ENCODE measurements around the gene NCAM1.
A peak's percentile ranks its signal among the peaks of the same experiment; 100 is the strongest.
"Not testable (repeated sequence)": the region's sequence is repeated elsewhere in the genome, so short reads cannot be mapped to it uniquely, and the experiment has no call there.

Gene NCAM1

GRCh38 chr11:113296447-113297205 is 335.4 kb downstream of the NCAM1 start:
- no peak overlapping the region for H3K27ac ChIP-seq (ENCODE audit: low read length)
- no peaks in the 10 kb centered on the region for H3K27me3 ChIP-seq (ENCODE audit: insufficient read depth, low read length, poor library complexity)
- no peaks in the 10 kb centered on the region for H3K9me3 ChIP-seq (ENCODE audit: insufficient read depth, low read length, severe bottlenecking)
- H3K4me3 ChIP-seq (ENCODE audit: low read depth in 1 of 2, low read length in 2 of 2) = no peak overlapping the region
- DNase-seq (no peak), ATAC-seq (ENCODE audit: insufficient read depth, low read depth) (no peak)
- H3K4me2 ChIP-seq (ENCODE audit: insufficient read depth, low read length) = no peak overlapping the region
- H3K36me3 ChIP-seq (ENCODE audit: insufficient read depth, low read length) = no peaks in the 10 kb centered on the region
- no peaks in the 10 kb centered on the region for H3K79me2 ChIP-seq (ENCODE audit: insufficient read depth, low read length)
- no peak overlapping the region for H3K9ac ChIP-seq (ENCODE audit: low read depth, low read length)
- no peak for TF ChIP-seq EZH2 (IDR thresholded peaks at IDR 0.05; ENCODE audit: borderline replicate concordance, low read depth, low read length, severe bottlenecking)
- no peak for TF ChIP-seq CTCF (IDR thresholded peaks at IDR 0.05; ENCODE audit: borderline replicate concordance, extremely low read depth, low read length, poor library complexity, severe bottlenecking)
- no peaks in the 10 kb centered on the region for H3K4me1 ChIP-seq (ENCODE audit: insufficient read depth, low read length)
- H4K20me1 ChIP-seq (ENCODE audit: insufficient read depth, low read length) = no peaks in the 10 kb centered on the region
- no peak overlapping the region for H2AFZ ChIP-seq (ENCODE audit: low read depth, low read length)

- H3K4me2 ChIP-seq (ENCODE audit: insufficient read depth, low read length); H2AFZ ChIP-seq (ENCODE audit: low read depth, low read length); ATAC-seq (ENCODE audit: insufficient read depth, low read depth); H3K79me2 ChIP-seq (ENCODE audit: insufficient read depth, low read length); DNase-seq; H3K4me3 ChIP-seq (ENCODE audit: low read depth in 1 of 2, low read length in 2 of 2); H3K36me3 ChIP-seq (ENCODE audit: insufficient read depth, low read length); H3K9me3 ChIP-seq (ENCODE audit: insufficient read depth, low read length, severe bottlenecking); H3K4me1 ChIP-seq (ENCODE audit: insufficient read depth, low read length); H3K9ac ChIP-seq (ENCODE audit: low read depth, low read length); H3K27ac ChIP-seq (ENCODE audit: low read length); H3K27me3 ChIP-seq (ENCODE audit: insufficient read depth, low read length, poor library complexity); H4K20me1 ChIP-seq (ENCODE audit: insufficient read depth, low read length): not testable (repeated sequence)
Observed at GRCh38 chr11:113298496-113298895, 337.3 kb downstream of the NCAM1 start.

GRCh38 chr11:113304916-113305315 is 343.7 kb downstream of the NCAM1 start:
- Histone ChIP-seq H2AFZ (ENCODE audit: low read depth, low read length) (no peak overlapping the region), H3K9me3 (ENCODE audit: insufficient read depth, low read length, severe bottlenecking) (no peaks in the 10 kb centered on the region), H3K27me3 (ENCODE audit: insufficient read depth, low read length, poor library complexity) (peaks cover 13% of the 10 kb centered on the region), H3K79me2 (ENCODE audit: insufficient read depth, low read length) (no peaks in the 10 kb centered on the region), H3K4me3 (ENCODE audit: low read depth in 1 of 2, low read length in 2 of 2) (no peak overlapping the region), H3K4me1 (ENCODE audit: insufficient read depth, low read length) (no peaks in the 10 kb centered on the region), H3K4me2 (ENCODE audit: insufficient read depth, low read length) (no peak overlapping the region), H3K27ac (ENCODE audit: low read length) (no peak overlapping the region), H3K9ac (ENCODE audit: low read depth, low read length) (no peak overlapping the region), H3K36me3 (ENCODE audit: insufficient read depth, low read length) (no peaks in the 10 kb centered on the region), H4K20me1 (ENCODE audit: insufficient read depth, low read length) (no peaks in the 10 kb centered on the region)
- TF ChIP-seq EZH2 (IDR thresholded peaks at IDR 0.05; ENCODE audit: borderline replicate concordance, low read depth, low read length, severe bottlenecking) (no peak), CTCF (IDR thresholded peaks at IDR 0.05; ENCODE audit: borderline replicate concordance, extremely low read depth, low read length, poor library complexity, severe bottlenecking) (no peak)
- no peak for ATAC-seq (ENCODE audit: insufficient read depth, low read depth)
- no peak for DNase-seq

GRCh38 chr11:113305440-113306336 is 344.5 kb downstream of the NCAM1 start:
- peak; percentile 61 for DNase-seq
- Histone ChIP-seq H3K4me2 (ENCODE audit: insufficient read depth, low read length) (no peak overlapping the region), H3K27ac (ENCODE audit: low read length) (no peak overlapping the region), H3K36me3 (ENCODE audit: insufficient read depth, low read length) (no peaks in the 10 kb centered on the region), H3K4me3 (ENCODE audit: low read depth in 1 of 2, low read length in 2 of 2) (no peak overlapping the region), H3K4me1 (ENCODE audit: insufficient read depth, low read length) (no peaks in the 10 kb centered on the region), H3K9me3 (ENCODE audit: insufficient read depth, low read length, severe bottlenecking) (no peaks in the 10 kb centered on the region), H3K79me2 (ENCODE audit: insufficient read depth, low read length) (no peaks in the 10 kb centered on the region), H3K27me3 (ENCODE audit: insufficient read depth, low read length, poor library complexity) (peaks cover 13% of the 10 kb centered on the region), H2AFZ (ENCODE audit: low read depth, low read length) (no peak overlapping the region), H4K20me1 (ENCODE audit: insufficient read depth, low read length) (no peaks in the 10 kb centered on the region), H3K9ac (ENCODE audit: low read depth, low read length) (no peak overlapping the region)
- TF ChIP-seq CTCF (IDR thresholded peaks at IDR 0.05; ENCODE audit: borderline replicate concordance, extremely low read depth, low read length, poor library complexity, severe bottlenecking) = peak; percentile 93
- no peak for TF ChIP-seq EZH2 (IDR thresholded peaks at IDR 0.05; ENCODE audit: borderline replicate concordance, low read depth, low read length, severe bottlenecking)
- peak; percentile 87 for ATAC-seq (ENCODE audit: insufficient read depth, low read depth)
